GM19238 (cell line): ENCODE measurements around the gene KIF25.
"Not testable (repeated sequence)": the region's sequence is repeated elsewhere in the genome, so short reads cannot be mapped to it uniquely, and the experiment has no call there.

ENCODE experiments used
- DNase-seq: peaks from one replicate; pipeline ENCODE4 v3.0.0; 2011; ENCODE audit warnings: low spot score; ENCODE audit not compliant: insufficient read length

Gene KIF25

GRCh38 chr6:167993831-167994230, 3.6 kb upstream of the KIF25 start:
- no peak for DNase-seq

DNA sequence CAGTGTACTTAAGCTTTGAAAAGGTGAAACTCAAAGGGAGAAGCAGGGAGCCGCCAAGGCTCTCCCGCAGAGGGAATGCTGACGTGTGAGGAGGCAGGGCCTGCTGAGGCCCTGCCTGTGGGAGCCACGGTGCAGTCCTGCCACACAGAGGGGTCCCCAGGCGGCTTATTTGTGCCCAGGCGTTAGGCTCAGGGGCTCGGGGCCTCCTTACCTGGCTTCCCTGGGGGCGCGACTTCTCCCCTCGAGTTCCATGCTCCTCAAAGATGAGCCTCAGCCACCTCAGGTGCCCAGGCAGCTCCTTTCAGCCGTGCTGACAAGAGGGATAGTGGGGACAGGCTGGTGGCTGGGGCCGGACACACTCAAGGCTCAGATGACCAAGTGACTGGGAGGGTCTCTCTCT, 2.2 kb upstream of the KIF25 start:
- DNase-seq: no peak

DNA sequence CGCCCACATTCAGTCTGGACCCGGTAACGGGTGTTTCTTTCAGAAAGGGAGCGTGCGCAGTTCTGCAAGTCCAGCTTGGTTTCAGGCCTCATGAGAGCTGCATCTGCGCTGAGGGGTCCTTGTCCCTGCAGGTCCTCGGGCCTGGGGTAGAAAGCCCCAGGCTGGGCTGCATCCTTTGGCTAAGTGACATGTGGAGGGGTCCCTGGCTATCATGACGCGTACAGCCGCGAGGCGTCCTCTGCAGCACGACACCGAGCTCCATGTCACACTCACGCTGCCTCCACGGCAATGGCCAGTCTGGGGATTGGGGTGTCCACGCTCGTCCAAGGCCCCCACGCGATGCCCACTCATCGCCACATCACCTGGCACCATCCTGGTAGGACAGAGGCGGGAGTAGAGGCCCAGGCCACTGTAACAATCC, 1.7 kb upstream of the KIF25 start:
- no peak for DNase-seq

DNA sequence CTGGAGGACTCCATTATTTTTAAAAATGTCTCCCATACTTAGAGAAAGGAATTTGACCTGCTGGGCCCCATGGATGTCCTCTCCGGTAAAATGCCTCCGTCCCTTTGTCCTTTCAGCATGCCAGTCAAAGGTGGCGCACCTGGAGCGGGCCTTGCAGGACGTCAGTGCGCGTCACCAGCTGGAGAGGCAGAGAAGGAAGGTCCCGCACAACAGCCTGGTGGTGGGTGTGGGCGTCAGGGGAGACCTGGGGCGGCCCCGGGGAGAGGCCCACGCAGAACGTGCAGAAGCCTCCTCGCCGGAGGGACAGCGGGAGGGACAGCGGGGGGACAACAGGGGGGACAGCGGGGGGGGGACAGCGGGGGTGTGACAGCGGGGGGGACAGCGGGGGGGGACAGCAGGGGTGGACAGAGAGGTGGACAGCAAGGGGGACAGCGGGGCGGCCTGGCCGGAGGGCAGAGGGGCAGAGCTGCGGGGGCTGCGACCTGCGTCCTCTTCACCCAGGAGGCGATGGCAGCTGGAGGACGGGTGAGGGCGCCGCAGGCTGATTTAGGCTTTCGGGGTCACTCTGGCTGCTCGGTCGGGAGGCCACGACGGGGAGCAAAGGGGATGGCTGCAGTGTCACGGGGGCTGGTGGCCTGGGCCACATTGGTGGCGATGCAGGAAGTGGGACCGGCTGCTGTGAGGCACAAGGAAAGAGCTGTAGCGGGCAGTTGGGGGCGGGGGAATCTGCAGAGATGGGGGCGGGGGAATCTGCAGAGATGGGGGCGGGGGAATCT, 859 bp upstream of the KIF25 start:
- DNase-seq: no peak

DNA sequence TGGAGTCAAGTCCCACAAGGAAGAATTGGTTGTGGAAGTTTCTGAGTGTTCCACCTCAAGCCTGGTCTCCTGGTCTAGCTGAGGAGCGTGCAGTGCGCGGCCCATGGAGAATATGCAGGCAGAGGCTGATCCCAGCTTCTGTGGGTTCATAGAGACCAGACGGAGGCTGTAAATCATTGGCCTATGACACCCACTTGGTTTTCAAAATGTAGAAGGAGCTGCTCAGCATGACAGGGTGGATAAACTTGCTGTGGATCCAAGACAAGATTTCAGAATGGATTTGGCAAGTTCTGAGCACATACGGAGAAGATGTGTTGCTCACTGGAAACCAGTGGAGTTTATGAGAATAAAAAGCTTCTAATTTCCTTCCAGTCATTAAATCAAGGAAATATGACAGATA, 744 bp downstream of the KIF25 start:
- DNase-seq: no peak

DNA sequence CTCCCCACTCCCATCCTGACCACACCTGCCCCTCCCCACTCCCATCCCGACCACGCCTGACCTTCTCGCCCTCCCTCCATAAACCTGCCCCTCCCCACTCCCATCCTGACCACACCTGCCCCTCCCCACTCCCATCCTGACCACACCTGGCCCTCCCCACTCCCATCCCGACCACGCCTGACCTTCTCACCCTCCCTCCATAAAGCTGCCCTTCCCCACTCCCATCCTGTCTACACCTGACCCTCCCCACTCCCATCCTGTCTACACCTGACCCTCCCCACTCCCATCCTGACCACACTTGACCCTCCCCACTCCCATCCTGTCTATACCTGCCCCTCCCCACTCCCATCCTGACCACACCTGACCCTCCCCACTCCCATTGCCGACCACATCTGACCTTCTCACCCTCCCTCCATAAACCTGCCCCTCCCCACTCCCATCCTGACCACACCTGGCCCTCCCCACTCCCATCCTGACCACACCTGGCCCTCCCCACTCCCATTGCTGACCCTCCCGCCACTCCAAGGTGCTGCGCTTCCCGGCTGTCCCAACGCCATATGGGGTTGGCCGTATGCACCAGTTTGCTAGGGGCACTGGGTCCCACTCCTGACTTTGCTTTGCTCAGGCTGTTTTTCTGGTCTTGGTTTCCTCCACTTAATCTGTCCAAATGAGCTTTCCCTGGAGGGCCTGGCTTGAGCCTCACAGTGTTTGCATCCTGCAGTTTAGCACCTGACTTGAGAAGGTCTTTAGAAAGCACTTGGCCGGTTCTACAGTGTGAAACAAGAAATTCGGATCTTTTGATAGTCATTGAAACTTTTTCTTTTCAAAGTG, 2.9 kb downstream of the KIF25 start:
- no peak for DNase-seq

GRCh38 chr6:168001029-168001332, 3.5 kb downstream of the KIF25 start:
- no peak for DNase-seq

GRCh38 chr6:168001514-168001913, 4.0 kb downstream of the KIF25 start:
- not testable (repeated sequence) for DNase-seq

DNA sequence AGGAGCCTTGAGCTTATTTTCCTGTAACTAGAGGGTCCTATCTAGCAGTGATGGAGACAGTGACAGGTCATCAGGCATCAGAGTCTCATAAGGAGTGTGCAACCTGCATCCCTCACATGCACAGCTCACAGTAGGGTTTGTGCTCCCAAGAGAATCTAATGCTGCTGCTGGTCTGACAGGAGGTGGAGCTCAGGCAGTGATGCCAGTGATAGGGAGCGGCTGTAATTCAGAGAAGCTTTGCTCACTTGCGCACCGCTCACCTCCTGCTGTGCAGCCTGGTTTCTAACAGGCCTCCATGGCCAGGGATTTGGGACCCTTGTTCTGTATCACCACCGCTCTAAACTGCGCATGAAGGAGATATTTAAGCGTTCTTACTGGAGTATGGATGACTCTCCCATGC, 5.3 kb downstream of the KIF25 start:
- no peak for DNase-seq

DNA sequence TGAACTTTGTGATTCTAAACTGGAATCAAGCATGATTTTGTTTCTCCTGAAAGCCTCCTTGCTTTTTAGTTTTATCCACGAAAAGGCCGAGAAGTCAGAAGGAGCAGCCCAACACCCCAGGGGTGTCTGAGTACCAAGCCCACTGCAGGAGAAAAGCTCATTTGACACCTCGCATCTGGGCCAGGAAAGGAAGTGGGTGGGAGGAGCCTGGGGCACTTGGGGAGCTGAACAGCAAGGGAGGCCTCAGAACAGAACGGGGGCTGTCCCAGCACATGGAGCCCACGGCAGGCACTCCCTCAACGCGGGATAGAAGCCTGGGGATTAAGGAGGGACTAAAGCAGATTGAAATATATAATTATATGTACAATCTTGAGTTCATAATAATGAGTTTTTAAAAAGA, 6.6 kb downstream of the KIF25 start:
- no peak for DNase-seq

GRCh38 chr6:168004945-168005344, 7.5 kb downstream of the KIF25 start:
- no peak for DNase-seq

GRCh38 chr6:168005796-168006195, 8.3 kb downstream of the KIF25 start:
- DNase-seq: no peak

- DNase-seq: no peak
Measured at GRCh38 chr6:168007592-168008338, 10.3 kb downstream of the KIF25 start.

- DNase-seq: no peak
Measured at GRCh38 chr6:168009331-168009730, 11.9 kb downstream of the KIF25 start.

DNA sequence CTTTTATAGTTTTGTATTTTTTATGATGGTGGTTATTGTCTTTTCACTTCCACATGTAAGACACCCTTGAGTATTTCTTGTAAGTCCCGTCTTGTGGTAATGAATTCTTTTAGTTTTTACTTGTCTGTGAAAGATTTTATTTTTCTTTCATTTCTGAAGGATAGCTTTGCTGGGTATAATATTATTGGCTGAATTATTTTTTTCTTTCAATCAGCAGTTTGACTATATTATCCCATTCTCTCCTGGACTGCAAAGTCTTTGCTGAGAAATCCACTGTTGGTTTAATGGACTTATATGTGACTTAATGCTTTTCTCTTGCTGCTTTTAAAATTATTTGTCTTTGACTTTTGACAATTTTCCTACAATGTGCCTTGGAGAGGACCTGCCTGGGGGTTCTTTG, 13.8 kb downstream of the KIF25 start:
- no peak for DNase-seq

- no peak for DNase-seq
Measured at GRCh38 chr6:168012431-168013249, 15.2 kb downstream of the KIF25 start.

- DNase-seq: no peak
Measured at GRCh38 chr6:168013250-168013915, 15.9 kb downstream of the KIF25 start.

GRCh38 chr6:168014428-168014827, 17.0 kb downstream of the KIF25 start:
- no peak for DNase-seq

DNA sequence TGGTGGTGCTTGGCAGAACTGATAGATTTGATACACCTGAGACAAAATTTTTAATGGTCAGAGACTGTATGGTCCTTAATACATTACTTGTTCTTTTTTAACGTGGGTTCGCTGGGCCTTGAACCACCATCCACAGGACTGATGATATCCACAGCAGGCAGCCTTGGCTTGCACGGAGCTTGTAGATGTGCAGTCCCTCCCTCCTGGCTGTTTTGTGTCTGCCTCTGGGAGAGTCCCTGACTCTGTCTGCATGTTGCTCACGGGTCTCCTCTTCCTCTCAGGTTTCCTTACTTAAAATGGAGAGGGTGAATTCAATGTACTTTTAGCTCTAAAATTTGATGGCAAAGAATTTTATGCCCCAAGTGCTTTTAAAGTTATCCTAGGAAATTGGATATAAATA, 17.5 kb downstream of the KIF25 start:
- no peak for DNase-seq

- no peak for DNase-seq
Measured at GRCh38 chr6:168015482-168016175, 18.2 kb downstream of the KIF25 start.
